Measurements from ENCODE around the gene PRTN3. TPM values are rescaled to one million over a fixed set of nuclear protein-coding genes. Genes with fewer than 3 reads are reported as not detected.

The PRTN3 gene
- total and polyA plus RNA-seq, 2 of the 4 experiments (the other 2 are of a cell fraction) = not detected

DNA sequence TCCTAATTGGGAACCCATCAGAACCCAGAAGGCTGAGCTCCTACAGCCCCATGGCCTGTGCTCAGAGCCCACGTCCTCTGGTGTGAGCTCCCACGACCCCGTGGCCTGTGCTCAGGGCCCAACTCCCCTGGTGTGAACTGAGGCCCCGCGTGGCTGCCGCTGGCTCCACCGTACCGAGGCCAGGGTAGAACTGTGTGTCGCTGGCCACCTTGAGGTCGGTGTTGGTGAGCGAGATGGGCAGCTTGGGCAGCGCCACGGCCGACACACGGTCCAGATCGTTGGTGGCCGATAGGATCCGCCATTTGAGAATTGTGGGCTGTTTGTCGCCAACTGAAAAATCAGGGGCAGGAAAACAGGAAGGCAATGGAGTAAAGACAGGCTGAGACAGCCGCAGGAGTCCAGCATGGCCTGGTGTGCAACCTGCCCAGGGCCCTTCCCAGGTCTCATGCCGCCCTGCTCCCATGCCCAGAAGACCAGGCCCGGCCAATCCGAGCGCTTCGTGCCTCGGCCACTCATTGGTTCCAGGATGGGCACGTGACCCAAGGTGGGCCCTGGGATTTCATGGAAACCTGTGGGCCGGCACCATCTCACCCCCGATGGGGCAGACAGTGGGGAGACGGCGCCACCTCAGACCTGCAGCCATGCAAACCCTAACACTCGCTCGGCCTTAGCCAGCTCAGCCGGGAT, 40.7 kb downstream of the PRTN3 start:
- in situ Hi-C loops (cut with MboI; ENCODE audit: low sequenced_read_pairs) = no loop called here
- dilution Hi-C loops (cut with HindIII; ENCODE audit: low sequenced_read_pairs, unreplicated experiment) = no loop called here
- POLR2A ChIA-PET (ENCODE audit: unreplicated experiment) = no interaction called here
- no peak overlapping the region for H3K4me3 ChIP-seq (ENCODE audit: insufficient read depth, low read depth, low read length)
- no peak overlapping the region for H3K27ac ChIP-seq (ENCODE audit: insufficient read depth, low read length)
- H3K18ac ChIP-seq (ENCODE audit: low read depth, low read length) = no peak overlapping the region
- H3K56ac ChIP-seq (ENCODE audit: extremely low read depth, insufficient read depth, low read length) = no peak overlapping the region
- peaks cover 6% of the 10 kb centered on the region for H4K20me1 ChIP-seq (ENCODE audit: insufficient read depth, low read length)
- H2AFZ ChIP-seq (replicated peaks; ENCODE audit: low read length, poor library complexity) = no peak overlapping the region
- no peaks in the 10 kb centered on the region for H3K27me3 ChIP-seq (ENCODE audit: control insufficient read depth, insufficient read depth, low read length)
- DNase-seq = no peak
- H3K9ac ChIP-seq (ENCODE audit: low read depth, low read length) = no peak overlapping the region
- no peak overlapping the region for H3K14ac ChIP-seq (replicated peaks; ENCODE audit: low read depth, low read length)
- H3K23ac ChIP-seq (ENCODE audit: low read depth, low read length) = no peak overlapping the region
- H2AK9ac ChIP-seq (replicated peaks; ENCODE audit: low read depth, low read length, poor library complexity) = no peak overlapping the region
- no peak overlapping the region for H2BK20ac ChIP-seq (ENCODE audit: low read depth, low read length)
- peaks cover 73% of the 10 kb centered on the region for H3K36me3 ChIP-seq (ENCODE audit: control insufficient read depth, insufficient read depth, low read length)
- no peaks in the 10 kb centered on the region for H3K9me1 ChIP-seq (ENCODE audit: insufficient read depth, low read length)
- H2AK5ac ChIP-seq (ENCODE audit: low read depth, low read length) = no peak overlapping the region
- H4K8ac ChIP-seq (ENCODE audit: low read depth in 2 of 2, low read length in 2 of 2) = no peak overlapping the region
- WGBS, 2 experiments (ENCODE audit: extremely low coverage in 2 of 2, insufficient read length in 1 of 2) = 96% methylated on average over 19 of the region's 34 CpGs; no CpG with 5 or more reads in 1 of the 2 experiments
- no peaks in the 10 kb centered on the region for H3K9me3 ChIP-seq (ENCODE audit: control insufficient read depth, insufficient read depth, low read length)
- TF ChIP-seq RAD21 (IDR thresholded peaks at IDR 0.05; ENCODE audit: low read length) (no peak), MAZ (IDR thresholded peaks at IDR 0.05; ENCODE audit: borderline replicate concordance, low read depth, low read length) (no peak), MAFK (IDR thresholded peaks at IDR 0.05; ENCODE audit: low read depth, low read length) (no peak), CEBPB (IDR thresholded peaks at IDR 0.05; ENCODE audit: low read depth, low read length) (no peak), MXI1 (IDR thresholded peaks at IDR 0.05; ENCODE audit: borderline replicate concordance, low read depth, low read length) (no peak), RCOR1 (IDR thresholded peaks at IDR 0.05; ENCODE audit: insufficient replicate concordance, low read length) (no peak), SMC3 (IDR thresholded peaks at IDR 0.05; ENCODE audit: low read depth, low read length) (no peak), POLR2A (IDR thresholded peaks at IDR 0.05; ENCODE audit: low read depth, low read length) (no peak), CHD1 (IDR thresholded peaks at IDR 0.05; ENCODE audit: low read depth, low read length) (no peak), RFX5 (IDR thresholded peaks at IDR 0.05; ENCODE audit: low read depth, low read length) (no peak), BHLHE40 (IDR thresholded peaks at IDR 0.05; ENCODE audit: low read depth, low read length) (no peak), NFE2L2 (IDR thresholded peaks at IDR 0.05; ENCODE audit: low read depth, low read length) (no peak), FOS (IDR thresholded peaks at IDR 0.05; ENCODE audit: low read depth, low read length) (no peak)
- TF ChIP-seq, protein P1, sequence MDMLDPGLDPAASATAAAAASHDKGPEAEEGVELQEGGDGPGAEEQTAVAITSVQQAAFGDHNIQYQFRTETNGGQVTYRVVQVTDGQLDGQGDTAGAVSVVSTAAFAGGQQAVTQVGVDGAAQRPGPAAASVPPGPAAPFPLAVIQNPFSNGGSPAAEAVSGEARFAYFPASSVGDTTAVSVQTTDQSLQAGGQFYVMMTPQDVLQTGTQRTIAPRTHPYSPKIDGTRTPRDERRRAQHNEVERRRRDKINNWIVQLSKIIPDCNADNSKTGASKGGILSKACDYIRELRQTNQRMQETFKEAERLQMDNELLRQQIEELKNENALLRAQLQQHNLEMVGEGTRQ (IDR thresholded peaks at IDR 0.05; ENCODE audit: low read depth, low read length) = no peak
- TF ChIP-seq, protein P2, sequence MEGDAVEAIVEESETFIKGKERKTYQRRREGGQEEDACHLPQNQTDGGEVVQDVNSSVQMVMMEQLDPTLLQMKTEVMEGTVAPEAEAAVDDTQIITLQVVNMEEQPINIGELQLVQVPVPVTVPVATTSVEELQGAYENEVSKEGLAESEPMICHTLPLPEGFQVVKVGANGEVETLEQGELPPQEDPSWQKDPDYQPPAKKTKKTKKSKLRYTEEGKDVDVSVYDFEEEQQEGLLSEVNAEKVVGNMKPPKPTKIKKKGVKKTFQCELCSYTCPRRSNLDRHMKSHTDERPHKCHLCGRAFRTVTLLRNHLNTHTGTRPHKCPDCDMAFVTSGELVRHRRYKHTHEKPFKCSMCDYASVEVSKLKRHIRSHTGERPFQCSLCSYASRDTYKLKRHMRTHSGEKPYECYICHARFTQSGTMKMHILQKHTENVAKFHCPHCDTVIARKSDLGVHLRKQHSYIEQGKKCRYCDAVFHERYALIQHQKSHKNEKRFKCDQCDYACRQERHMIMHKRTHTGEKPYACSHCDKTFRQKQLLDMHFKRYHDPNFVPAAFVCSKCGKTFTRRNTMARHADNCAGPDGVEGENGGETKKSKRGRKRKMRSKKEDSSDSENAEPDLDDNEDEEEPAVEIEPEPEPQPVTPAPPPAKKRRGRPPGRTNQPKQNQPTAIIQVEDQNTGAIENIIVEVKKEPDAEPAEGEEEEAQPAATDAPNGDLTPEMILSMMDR (conservative IDR thresholded peaks at IDR 0.05; ENCODE audit: low read depth, low read length) = no peak
- H3K79me1 ChIP-seq (ENCODE audit: low read depth in 1 of 2, low read length in 2 of 2) = peaks cover 3 to 11% of the 10 kb centered on the region in 2 experiments; a peak in 2 of 4 replicates
- H2BK15ac ChIP-seq (ENCODE audit: low read depth, low read length) = no peak overlapping the region
- no peak overlapping the region for H4K91ac ChIP-seq (ENCODE audit: insufficient read depth, low read depth, low read length)
- ATAC-seq (ENCODE audit: low read depth) = no peak
- CTCF ChIA-PET = no interaction called here
- intact Hi-C loops (cut with micrococcal nuclease) = no loop called here
- no peak overlapping the region for H2BK5ac ChIP-seq (ENCODE audit: low read depth, low read length, poor library complexity, severe bottlenecking)
- H2BK120ac ChIP-seq (ENCODE audit: low read depth, low read length) = no peak overlapping the region
- no peak overlapping the region for H3K4ac ChIP-seq (ENCODE audit: low read depth, low read length)
- BruUV-seq (replicated peaks) = no TSS peak
- no peaks in the 10 kb centered on the region for H3K4me1 ChIP-seq (ENCODE audit: control insufficient read depth, insufficient read depth, low read length)
- no peak overlapping the region for H3K4me2 ChIP-seq (ENCODE audit: low read depth, low read length)
- no peak overlapping the region for H4K5ac ChIP-seq (ENCODE audit: low read depth, low read length)
